Activated CD4-positive, alpha-beta T cell treated with anti-CD3 and anti-CD28 coated beads for 36 hours (primary cell): ENCODE data around the gene PPP2R5A. TPM values are rescaled to one million over a fixed set of nuclear protein-coding genes. Genes with fewer than 3 reads are reported as not detected.

Experiments
- ATAC-seq: fragments of 200-7000 bp; cut with Tn5 transposase; one replicate; pipeline ENCODE4 v1.10.0; 2021; ENCODE audit warnings: mild to moderate bottlenecking, moderate library complexity
- CTCF ChIA-PET: fragments of 350-600 bp; sonication (Branson Sonifier 250); formaldehyde crosslinking; loops from one replicate; lab custom pipeline; 2021; ENCODE audit warnings: antibody characterized with exemption; lab: Charles Lee
- POLR2A ChIA-PET: fragments of 350-600 bp; sonication (Branson Sonifier 250); formaldehyde crosslinking; loops from one replicate; lab custom pipeline; 2021; ENCODE audit warnings: antibody characterized with exemption, inconsistent platforms; lab: Charles Lee
- DNase-seq: peaks from one replicate; pipeline ENCODE4 v3.0.0-alpha.2; 2020
- H3K27ac Mint-ChIP-seq: one replicate; pipeline ENCODE4 v1.8.0; 2021; ENCODE audit warnings: mixed read lengths
- H3K27me3 Mint-ChIP-seq: one replicate; pipeline ENCODE4 v1.8.0; 2021; ENCODE audit warnings: mixed read lengths
- H3K36me3 Mint-ChIP-seq: one replicate; pipeline ENCODE4 v1.8.0; 2021; ENCODE audit warnings: low read depth, mixed read lengths
- H3K4me1 Mint-ChIP-seq: one replicate; pipeline ENCODE4 v1.8.0; 2021; ENCODE audit warnings: mixed read lengths
- H3K4me3 Mint-ChIP-seq: one replicate; pipeline ENCODE4 v1.8.0; 2021; ENCODE audit warnings: mild to moderate bottlenecking, moderate library complexity, mixed read lengths
- H3K9me3 Mint-ChIP-seq: one replicate; pipeline ENCODE4 v1.8.0; 2021; ENCODE audit warnings: low read depth, mixed read lengths
- intact Hi-C, 2 experiments: fragments of 100-400 bp; cut with DNase I in 1 of 2; cut with micrococcal nuclease in 1 of 2; formaldehyde crosslinking; loops; one replicate each; pipeline versions ENCODE4 v1.14.2 to v1.15.1; 2022 to 2024; cut with DNase I, micrococcal nuclease
- total RNA-seq, 2 experiments: library from RNA; stranded (reverse); gene quantifications; one replicate each; pipeline ENCODE4 v1.2.3, GENCODE V29; 2021

PPP2R5A gene
- total RNA-seq, 2 experiments from 2014 or later: 32.3 to 36.1 TPM

- no peaks in the 10 kb centered on the region for H3K27me3 Mint-ChIP-seq
- ChIA-PET CTCF (interaction anchor here (1.1 to 1.2 kb wide), 2 partner anchors 10 to 12 kb away, joined by 3 read pairs; no protein-coding TSS in a partner anchor), POLR2A (no interaction called here)
- intact Hi-C loops: no loop called here
- H3K27ac Mint-ChIP-seq: peak overlapping the region; percentile 59
- peaks cover 27% of the 10 kb centered on the region for H3K36me3 Mint-ChIP-seq
- no peaks in the 10 kb centered on the region for H3K4me1 Mint-ChIP-seq
- DNase-seq: no peak
- no peaks in the 10 kb centered on the region for H3K9me3 Mint-ChIP-seq
- H3K4me3 Mint-ChIP-seq: no peak overlapping the region
- ATAC-seq: peak; percentile 68
Observed at GRCh38 chr1:212353181-212353580, 68.0 kb downstream of the PPP2R5A start.

GRCh38 chr1:212354464-212354863 is 69.3 kb downstream of the PPP2R5A start:
- no peak overlapping the region for H3K27ac Mint-ChIP-seq
- peaks cover under 1% of the 10 kb centered on the region for H3K4me1 Mint-ChIP-seq
- no peak for DNase-seq
- H3K9me3 Mint-ChIP-seq: no peaks in the 10 kb centered on the region
- intact Hi-C loops: no loop called here
- ChIA-PET POLR2A (no interaction called here), CTCF (no interaction called here)
- H3K4me3 Mint-ChIP-seq: no peak overlapping the region
- H3K27me3 Mint-ChIP-seq: no peaks in the 10 kb centered on the region
- H3K36me3 Mint-ChIP-seq: peaks cover 24% of the 10 kb centered on the region
- ATAC-seq: no peak

GRCh38 chr1:212355230-212355969 is 70.2 kb downstream of the PPP2R5A start:
- H3K4me3 Mint-ChIP-seq: no peak overlapping the region
- H3K36me3 Mint-ChIP-seq: peaks cover 31% of the 10 kb centered on the region
- no peak overlapping the region for H3K27ac Mint-ChIP-seq
- no peak for DNase-seq
- H3K9me3 Mint-ChIP-seq: no peaks in the 10 kb centered on the region
- intact Hi-C loops: no loop called here
- POLR2A ChIA-PET: no interaction called here
- CTCF ChIA-PET: interaction anchor here (1.0 to 2.1 kb wide), 3 partner anchors 8 to 13 kb away, joined by 3 to 5 read pairs (median 5); no protein-coding TSS in a partner anchor
- no peaks in the 10 kb centered on the region for H3K27me3 Mint-ChIP-seq
- no peak for ATAC-seq
- peaks cover 9% of the 10 kb centered on the region for H3K4me1 Mint-ChIP-seq

GRCh38 chr1:212359794-212360479 is 74.7 kb downstream of the PPP2R5A start:
- no peaks in the 10 kb centered on the region for H3K27me3 Mint-ChIP-seq
- no peak overlapping the region for H3K4me3 Mint-ChIP-seq
- DNase-seq (peak; percentile 46), ATAC-seq (peak; percentile 88)
- no peaks in the 10 kb centered on the region for H3K9me3 Mint-ChIP-seq
- POLR2A ChIA-PET: no interaction called here
- H3K27ac Mint-ChIP-seq: peak overlapping the region; percentile 90
- CTCF ChIA-PET: interaction anchor here (0.7 to 1.2 kb wide), 5 partner anchors 9 to 680 kb away, joined by 3 to 5 read pairs (median 3); partner anchors contain the start of genes DTL, INTS7 and PPP2R5A
- H3K36me3 Mint-ChIP-seq: peaks cover 27% of the 10 kb centered on the region
- H3K4me1 Mint-ChIP-seq: peaks cover 10% of the 10 kb centered on the region
- intact Hi-C loops: loop anchor here in 1 of 2 experiments (2.0 to 10.0 kb wide), 2 partner anchors 75 to 95 kb away; partner anchors contain the start of gene PPP2R5A

GRCh38 chr1:212364985-212365384 is 79.8 kb downstream of the PPP2R5A start:
- ChIA-PET POLR2A (no interaction called here), CTCF (interaction anchor here (0.6 to 4.9 kb wide), 12 partner anchors 9 to 765 kb away, joined by 3 to 64 read pairs (median 6); no protein-coding TSS in a partner anchor)
- Mint-ChIP-seq H3K27me3 (no peaks in the 10 kb centered on the region), H3K4me3 (no peak overlapping the region), H3K36me3 (peaks cover 40% of the 10 kb centered on the region), H3K4me1 (peaks cover 5% of the 10 kb centered on the region), H3K27ac (no peak overlapping the region), H3K9me3 (no peaks in the 10 kb centered on the region)
- ATAC-seq (no peak), DNase-seq (no peak)
- intact Hi-C loops: loop anchor here in 1 of 2 experiments (5.0 to 10.0 kb wide), 3 partner anchors 90 to 683 kb away; no protein-coding TSS in a partner anchor

GRCh38 chr1:212366901-212367300 is 81.7 kb downstream of the PPP2R5A start:
- intact Hi-C loops: loop anchor here in 1 of 2 experiments (5.0 to 10.0 kb wide), 3 partner anchors 88 to 685 kb away; no protein-coding TSS in a partner anchor
- Mint-ChIP-seq H3K4me1 (no peaks in the 10 kb centered on the region), H3K9me3 (no peaks in the 10 kb centered on the region), H3K27me3 (no peaks in the 10 kb centered on the region), H3K36me3 (peaks cover 37% of the 10 kb centered on the region), H3K27ac (peak overlapping the region; percentile 5), H3K4me3 (no peak overlapping the region)
- POLR2A ChIA-PET: interaction anchor here (0.6 kb wide), 1 partner anchor 382 kb away, joined by 7 read pairs; no protein-coding TSS in a partner anchor
- ATAC-seq: no peak
- no peak for DNase-seq
- CTCF ChIA-PET: interaction anchor here (0.6 to 4.9 kb wide), 17 partner anchors 10 to 385 kb away, joined by 3 to 64 read pairs (median 3); partner anchors contain the start of gene PPP2R5A

- ChIA-PET CTCF (interaction anchor here (0.7 to 4.9 kb wide), 23 partner anchors 9 to 687 kb away, joined by 3 to 64 read pairs (median 4); no protein-coding TSS in a partner anchor), POLR2A (no interaction called here)
- intact Hi-C loops: loop anchor here (1.0 to 10.0 kb wide), 11 partner anchors 81 to 687 kb away; partner anchors contain the start of genes DTL (in 1 of the 2) and INTS7 (in 1 of the 2)
- DNase-seq (no peak), ATAC-seq (no peak)
- H3K9me3 Mint-ChIP-seq: no peaks in the 10 kb centered on the region
- peaks cover 43% of the 10 kb centered on the region for H3K36me3 Mint-ChIP-seq
- no peak overlapping the region for H3K4me3 Mint-ChIP-seq
- H3K27me3 Mint-ChIP-seq: no peaks in the 10 kb centered on the region
- no peak overlapping the region for H3K27ac Mint-ChIP-seq
- H3K4me1 Mint-ChIP-seq: no peaks in the 10 kb centered on the region
Observed at GRCh38 chr1:212367474-212368072, 82.4 kb downstream of the PPP2R5A start.

GRCh38 chr1:212368073-212368484 is 82.9 kb downstream of the PPP2R5A start:
- Mint-ChIP-seq H3K27ac (no peak overlapping the region), H3K4me1 (no peaks in the 10 kb centered on the region), H3K36me3 (peaks cover 47% of the 10 kb centered on the region), H3K27me3 (no peaks in the 10 kb centered on the region), H3K9me3 (no peaks in the 10 kb centered on the region), H3K4me3 (no peak overlapping the region)
- ChIA-PET CTCF (interaction anchor here (0.6 to 4.9 kb wide), 29 partner anchors 8 to 687 kb away, joined by 3 to 64 read pairs (median 4); no protein-coding TSS in a partner anchor), POLR2A (no interaction called here)
- DNase-seq (peak; percentile 67), ATAC-seq (peak; percentile 98)
- intact Hi-C loops: loop anchor here (1.0 to 10.0 kb wide), 11 partner anchors 81 to 687 kb away; partner anchors contain the start of genes DTL (in 1 of the 2) and INTS7 (in 1 of the 2)

- H3K36me3 Mint-ChIP-seq: peaks cover 55% of the 10 kb centered on the region
- ChIA-PET POLR2A (no interaction called here), CTCF (interaction anchor here (0.7 to 4.0 kb wide), 5 partner anchors 9 to 341 kb away, joined by 3 to 33 read pairs (median 4); partner anchors contain the start of genes DTL and INTS7)
- no peak overlapping the region for H3K27ac Mint-ChIP-seq
- H3K9me3 Mint-ChIP-seq: no peaks in the 10 kb centered on the region
- ATAC-seq: no peak
- no peak overlapping the region for H3K4me3 Mint-ChIP-seq
- no peaks in the 10 kb centered on the region for H3K27me3 Mint-ChIP-seq
- no peaks in the 10 kb centered on the region for H3K4me1 Mint-ChIP-seq
- no peak for DNase-seq
- intact Hi-C loops: no loop called here
Observed at GRCh38 chr1:212375986-212376385, 90.8 kb downstream of the PPP2R5A start.

GRCh38 chr1:212377644-212378043 is 92.4 kb downstream of the PPP2R5A start:
- ChIA-PET CTCF (interaction anchor here (3.0 to 4.0 kb wide), 2 partner anchors 11 to 79 kb away, joined by 21 to 33 read pairs; no protein-coding TSS in a partner anchor), POLR2A (no interaction called here)
- Mint-ChIP-seq H3K36me3 (peaks cover 45% of the 10 kb centered on the region), H3K27me3 (no peaks in the 10 kb centered on the region), H3K4me3 (no peak overlapping the region), H3K4me1 (no peaks in the 10 kb centered on the region), H3K9me3 (no peaks in the 10 kb centered on the region), H3K27ac (no peak overlapping the region)
- intact Hi-C loops: no loop called here
- no peak for ATAC-seq
- DNase-seq: no peak
